SK-N-SH treated with all-trans-retinoic acid at 6 μM for 48 hours (cell line): Measurements from ENCODE around the gene ESRRA.

Experiments
- ATAC-seq: fragments of 200-7000 bp; cut with Tn5 transposase; 3 replicates; pipeline ENCODE4 v1.9.1; 2020; ENCODE audit warnings: mild to moderate bottlenecking, moderate library complexity
- ARNTL ChIP-seq: fragments of 450-650 bp; formaldehyde crosslinking; IDR thresholded peaks from 2 replicates; pipeline ENCODE4 v1.5.0; 2020; ENCODE audit warnings: low read depth, mild to moderate bottlenecking, moderate library complexity, borderline replicate concordance
- BACH2 ChIP-seq: fragments of 250-450 bp; sonication (Bioruptor Pico); IDR thresholded peaks from 2 replicates; pipeline ENCODE4 v1.9.0; 2021; ENCODE audit warnings: mild to moderate bottlenecking, borderline replicate concordance
- CREB5 ChIP-seq: fragments of 250-450 bp; sonication (Bioruptor Pico); IDR thresholded peaks from 2 replicates; pipeline ENCODE4 v1.5.1; 2020; ENCODE audit warnings: low read depth, mild to moderate bottlenecking, moderate library complexity
- CSDC2 ChIP-seq: fragments of 250-450 bp; sonication (Bioruptor Pico); IDR thresholded peaks from 2 replicates; pipeline ENCODE4 v1.5.0; 2020; ENCODE audit warnings: mild to moderate bottlenecking, moderate library complexity
- CSRNP3 ChIP-seq: fragments of 250-450 bp; sonication (Bioruptor Pico); IDR thresholded peaks from 2 replicates; pipeline ENCODE4 v1.5.1; 2021; ENCODE audit warnings: mild to moderate bottlenecking, moderate library complexity
- ESRRG ChIP-seq: fragments of 250-450 bp; sonication (Bioruptor Pico); IDR thresholded peaks from 2 replicates; pipeline ENCODE4 v1.6.1; 2021; ENCODE audit warnings: mild to moderate bottlenecking
- GLIS3 ChIP-seq: fragments of 250-450 bp; sonication (Bioruptor Pico); IDR thresholded peaks from 2 replicates; pipeline ENCODE4 v1.5.0; 2020; ENCODE audit warnings: mild to moderate bottlenecking, moderate library complexity
- ISL1 ChIP-seq: fragments of 250-450 bp; sonication (Bioruptor Pico); IDR thresholded peaks from 2 replicates; pipeline ENCODE4 v2.1.2; 2022; ENCODE audit warnings: mild to moderate bottlenecking, moderate library complexity
- OSR1 ChIP-seq: fragments of 250-450 bp; sonication (Bioruptor Pico); IDR thresholded peaks from 2 replicates; pipeline ENCODE4 v1.8.0; 2022; ENCODE audit warnings: moderate library complexity, mild to moderate bottlenecking, inconsistent platforms
- PATZ1 ChIP-seq: fragments of 250-450 bp; sonication (Bioruptor Pico); IDR thresholded peaks from 2 replicates; pipeline ENCODE4 v1.8.0; 2020; ENCODE audit warnings: mild to moderate bottlenecking, moderate library complexity, borderline replicate concordance
- POU6F1 ChIP-seq: fragments of 250-450 bp; sonication (Bioruptor Pico); IDR thresholded peaks from 2 replicates; pipeline ENCODE4 v1.8.0; 2021; ENCODE audit warnings: low read depth, mild to moderate bottlenecking, moderate library complexity, borderline replicate concordance
- PPARA ChIP-seq: fragments of 250-450 bp; sonication (Bioruptor Pico); IDR thresholded peaks from 2 replicates; pipeline ENCODE4 v1.5.0; 2020; ENCODE audit warnings: mild to moderate bottlenecking, borderline replicate concordance
- RARB ChIP-seq: fragments of 250-450 bp; sonication (Bioruptor Pico); IDR thresholded peaks from 2 replicates; pipeline ENCODE4 v1.8.0; 2021; ENCODE audit warnings: mild to moderate bottlenecking, moderate library complexity
- TCF4 ChIP-seq: fragments of 250-450 bp; sonication (Bioruptor Pico); IDR thresholded peaks from 2 replicates; pipeline ENCODE4 v1.8.0; 2021; ENCODE audit warnings: mild to moderate bottlenecking, moderate library complexity, borderline replicate concordance
- TOX ChIP-seq: fragments of 250-450 bp; sonication (Bioruptor Pico); IDR thresholded peaks from 2 replicates; pipeline ENCODE4 v1.8.0; 2021; ENCODE audit warnings: mild to moderate bottlenecking, moderate library complexity, borderline replicate concordance
- TSHZ2 ChIP-seq: fragments of 250-450 bp; sonication (Bioruptor Pico); IDR thresholded peaks from 2 replicates; pipeline ENCODE4 v1.5.0; 2020; ENCODE audit warnings: mild to moderate bottlenecking, moderate library complexity
- ZFP3 ChIP-seq: fragments of 250-450 bp; sonication (Bioruptor Pico); IDR thresholded peaks from 2 replicates; pipeline ENCODE4 v1.5.0; 2020; ENCODE audit warnings: mild to moderate bottlenecking, moderate library complexity
- ZFP30 ChIP-seq: fragments of 450-650 bp; formaldehyde crosslinking; IDR thresholded peaks from 2 replicates; pipeline ENCODE4 v1.5.0; 2022; ENCODE audit warnings: mild to moderate bottlenecking, moderate library complexity
- ZNF565 ChIP-seq: fragments of 450-650 bp; formaldehyde crosslinking; conservative IDR thresholded peaks from 2 replicates; pipeline ENCODE4 v1.5.0; 2020; ENCODE audit warnings: low read depth, mild to moderate bottlenecking, moderate library complexity
- ZNF70 ChIP-seq: fragments of 450-650 bp; formaldehyde crosslinking; IDR thresholded peaks from 2 replicates; pipeline ENCODE4 v1.5.0; 2020; ENCODE audit warnings: mild to moderate bottlenecking, moderate library complexity

The ESRRA gene

GRCh38 chr11:64295760-64296159 is 9.6 kb upstream of the ESRRA start:
- ATAC-seq = no peak
- TF ChIP-seq ZFP30 (CRISPR knock-in tag) (no peak), PATZ1 (CRISPR knock-in tag) (no peak), BACH2 (CRISPR knock-in tag) (no peak), TOX (CRISPR knock-in tag) (no peak), CSRNP3 (CRISPR knock-in tag) (no peak), ZNF70 (no peak), CREB5 (CRISPR knock-in tag) (no peak), ZNF565 (CRISPR knock-in tag) (no peak), PPARA (no peak), CSDC2 (CRISPR knock-in tag) (no peak), RARB (CRISPR knock-in tag) (no peak), POU6F1 (CRISPR knock-in tag) (no peak), OSR1 (no peak), ARNTL (CRISPR knock-in tag) (no peak), ZFP3 (CRISPR knock-in tag) (no peak), ISL1 (CRISPR knock-in tag) (no peak)

GRCh38 chr11:64296236-64296635 is 9.1 kb upstream of the ESRRA start:
- TF ChIP-seq ZNF70 = no peak
- no peak for TF ChIP-seq ESRRG (CRISPR knock-in tag)
- TF ChIP-seq PPARA = no peak
- no peak for TF ChIP-seq CREB5 (CRISPR knock-in tag)
- TF ChIP-seq POU6F1 (CRISPR knock-in tag) = no peak
- no peak for TF ChIP-seq GLIS3
- TF ChIP-seq TOX (CRISPR knock-in tag) = no peak
- no peak for TF ChIP-seq TCF4 (CRISPR knock-in tag)
- no peak for TF ChIP-seq ISL1 (CRISPR knock-in tag)
- TF ChIP-seq TSHZ2 (CRISPR knock-in tag) = no peak
- TF ChIP-seq ZNF565 (CRISPR knock-in tag) = no peak
- TF ChIP-seq, all 23 proteins: peak for 0
- ATAC-seq = no peak
